AG09309 (cell line): ENCODE measurements around the gene L3MBTL4.

ENCODE experiments used
- DNase-seq: peaks from one replicate; pipeline ENCODE4 v3.0.0-alpha.2; 2010; ENCODE audit warnings: low read depth
- H3K4me3 ChIP-seq: 2 replicates; pipeline ENCODE4 v1.5.1; 2011; ENCODE audit warnings: mild to moderate bottlenecking, low read depth, low read length, moderate library complexity; ENCODE audit not compliant: control insufficient read depth
- CTCF ChIP-seq: IDR thresholded peaks from 2 replicates; pipeline ENCODE4 v1.5.1; 2011; ENCODE audit warnings: mild to moderate bottlenecking, low read depth, low read length, inconsistent platforms; ENCODE audit not compliant: insufficient read depth, control insufficient read depth; ENCODE audit errors: missing control alignments

L3MBTL4 gene

GRCh38 chr18:6170604-6171003 lies 244.1 kb downstream of the L3MBTL4 start:
- TF ChIP-seq CTCF: no peak
- no peak overlapping the region for H3K4me3 ChIP-seq
- DNase-seq: no peak

GRCh38 chr18:6161549-6161948 lies 253.2 kb downstream of the L3MBTL4 start:
- H3K4me3 ChIP-seq: no peak overlapping the region
- no peak for DNase-seq
- no peak for TF ChIP-seq CTCF

GRCh38 chr18:6159426-6159825 lies 255.3 kb downstream of the L3MBTL4 start:
- no peak for TF ChIP-seq CTCF
- no peak for DNase-seq
- H3K4me3 ChIP-seq: no peak overlapping the region

- no peak overlapping the region for H3K4me3 ChIP-seq
- no peak for TF ChIP-seq CTCF
- no peak for DNase-seq
Observed at GRCh38 chr18:6158958-6159357, 255.8 kb downstream of the L3MBTL4 start.

GRCh38 chr18:6156446-6156845 lies 258.3 kb downstream of the L3MBTL4 start:
- TF ChIP-seq CTCF: no peak
- no peak overlapping the region for H3K4me3 ChIP-seq
- DNase-seq: no peak

- DNase-seq: no peak
- H3K4me3 ChIP-seq: no peak overlapping the region
- TF ChIP-seq CTCF: no peak
Observed at GRCh38 chr18:6155707-6156106, 259.0 kb downstream of the L3MBTL4 start.

- TF ChIP-seq CTCF: no peak
- H3K4me3 ChIP-seq: no peak overlapping the region
- DNase-seq: no peak
Observed at GRCh38 chr18:6150430-6150829, 264.3 kb downstream of the L3MBTL4 start.
